ENCODE measurements around the gene ANKRD11.
A peak's percentile ranks its signal among the peaks of the same experiment; 100 is the strongest.

The ANKRD11 gene

DNA sequence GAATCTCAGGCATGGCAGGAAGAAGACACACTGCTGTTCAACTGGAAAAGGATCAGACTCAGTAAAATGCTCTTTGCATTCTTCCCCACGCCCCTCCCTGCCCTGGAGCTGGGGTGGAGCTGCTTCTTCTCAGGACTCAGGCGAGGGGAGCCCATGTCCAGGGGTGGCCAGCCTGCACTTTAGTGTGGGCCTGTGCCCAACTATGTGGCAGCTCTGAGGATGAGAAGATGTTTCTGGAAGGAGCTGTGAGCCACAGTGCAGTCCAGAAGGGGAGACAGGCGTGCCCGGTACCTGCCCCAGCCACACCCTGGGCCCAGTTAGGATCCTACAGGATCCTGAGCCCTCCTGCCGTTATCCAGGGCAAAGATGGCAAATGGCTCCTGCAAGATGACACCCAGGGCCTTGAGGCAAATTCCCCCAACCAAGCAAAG is 120.3 kb downstream of the ANKRD11 start:
- Histone ChIP-seq H3K79me2 (ENCODE audit: control insufficient read depth, insufficient read depth, low read length) (peaks cover 96% of the 10 kb centered on the region), H4K5ac (ENCODE audit: low read length) (no peak overlapping the region), H3K36me3 (ENCODE audit: control insufficient read depth, insufficient read depth, low read length) (no peaks in the 10 kb centered on the region), H3K9ac (ENCODE audit: low read length) (no peak overlapping the region), H2BK120ac (ENCODE audit: low read depth, low read length) (no peak overlapping the region), H3K79me1 (ENCODE audit: low read length) (peaks cover 43% of the 10 kb centered on the region), H2BK15ac (replicated peaks; ENCODE audit: low read depth) (no peak overlapping the region), H3K4me3 (ENCODE audit: low read length) (no peak overlapping the region), H3K27ac (ENCODE audit: low read depth, low read length) (no peak overlapping the region), H3K4me1 (ENCODE audit: control insufficient read depth, low read depth, low read length) (peaks cover 2% of the 10 kb centered on the region), H3K18ac (ENCODE audit: low read length) (no peak overlapping the region), H3K4me2 (ENCODE audit: low read length) (no peak overlapping the region), H3K23ac (ENCODE audit: low read length) (no peak overlapping the region), H2AK5ac (ENCODE audit: low read length) (no peak overlapping the region), H4K8ac (ENCODE audit: low read depth, low read length) (no peak overlapping the region), H3K4ac (ENCODE audit: low read depth, low read length) (no peak overlapping the region), H3K27me3 (ENCODE audit: insufficient read depth, low read length, poor library complexity) (no peaks in the 10 kb centered on the region), H3K56ac (ENCODE audit: low read length) (no peak overlapping the region), H2BK5ac (ENCODE audit: low read length) (no peak overlapping the region)
- no CpG with 5 or more reads among the region's 5 CpGs for WGBS (ENCODE audit: extremely low coverage, insufficient coverage, low lambda C conversion rate)
- peak; percentile 37 for DNase-seq

DNA sequence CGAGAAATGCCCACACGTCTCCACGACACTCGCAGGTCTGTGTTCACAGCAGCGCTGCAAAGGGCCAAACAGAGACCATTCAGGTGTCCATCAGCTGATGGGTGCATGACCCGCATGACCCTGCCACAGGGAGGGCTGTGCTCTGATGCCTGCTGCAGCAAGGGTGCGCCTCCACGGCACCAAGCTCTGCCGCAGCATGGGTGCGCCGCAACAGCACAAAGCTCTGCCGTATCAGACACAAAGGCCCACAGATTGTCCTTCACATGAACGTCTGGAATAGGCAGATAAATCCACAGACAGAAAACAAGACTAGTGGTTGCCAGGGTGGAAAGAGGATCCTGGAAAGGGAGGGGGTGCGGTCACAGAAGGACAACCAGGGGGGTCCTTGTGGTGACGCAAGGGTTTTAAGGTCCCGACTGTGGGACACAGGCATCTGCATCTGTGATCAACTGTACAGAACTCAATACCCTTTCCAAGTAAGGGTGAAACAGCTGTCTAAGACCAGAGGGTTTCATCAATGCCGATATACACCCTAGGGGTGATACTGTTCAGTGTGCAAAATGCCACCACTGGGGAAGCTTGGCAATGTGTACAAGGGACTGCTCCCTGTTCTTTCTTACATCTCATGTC is 121.0 kb downstream of the ANKRD11 start:
- Histone ChIP-seq H3K23ac (ENCODE audit: low read length) (no peak overlapping the region), H3K56ac (ENCODE audit: low read length) (no peak overlapping the region), H2BK120ac (ENCODE audit: low read depth, low read length) (no peak overlapping the region), H3K27ac (ENCODE audit: low read depth, low read length) (no peak overlapping the region), H3K4me3 (ENCODE audit: low read length) (no peak overlapping the region), H3K4ac (ENCODE audit: low read depth, low read length) (no peak overlapping the region), H2BK5ac (ENCODE audit: low read length) (no peak overlapping the region), H3K4me1 (ENCODE audit: control insufficient read depth, low read depth, low read length) (peaks cover 2% of the 10 kb centered on the region), H3K36me3 (ENCODE audit: control insufficient read depth, insufficient read depth, low read length) (no peaks in the 10 kb centered on the region), H2BK15ac (replicated peaks; ENCODE audit: low read depth) (no peak overlapping the region), H3K9ac (ENCODE audit: low read length) (no peak overlapping the region), H4K5ac (ENCODE audit: low read length) (no peak overlapping the region), H3K79me1 (ENCODE audit: low read length) (peaks cover 43% of the 10 kb centered on the region), H3K18ac (ENCODE audit: low read length) (no peak overlapping the region), H2AK5ac (ENCODE audit: low read length) (no peak overlapping the region), H3K4me2 (ENCODE audit: low read length) (no peak overlapping the region), H3K79me2 (ENCODE audit: control insufficient read depth, insufficient read depth, low read length) (peaks cover 97% of the 10 kb centered on the region), H3K27me3 (ENCODE audit: insufficient read depth, low read length, poor library complexity) (no peaks in the 10 kb centered on the region), H4K8ac (ENCODE audit: low read depth, low read length) (no peak overlapping the region)
- DNase-seq: no peak
- WGBS (ENCODE audit: extremely low coverage, insufficient coverage, low lambda C conversion rate): no CpG with 5 or more reads among the region's 17 CpGs

DNA sequence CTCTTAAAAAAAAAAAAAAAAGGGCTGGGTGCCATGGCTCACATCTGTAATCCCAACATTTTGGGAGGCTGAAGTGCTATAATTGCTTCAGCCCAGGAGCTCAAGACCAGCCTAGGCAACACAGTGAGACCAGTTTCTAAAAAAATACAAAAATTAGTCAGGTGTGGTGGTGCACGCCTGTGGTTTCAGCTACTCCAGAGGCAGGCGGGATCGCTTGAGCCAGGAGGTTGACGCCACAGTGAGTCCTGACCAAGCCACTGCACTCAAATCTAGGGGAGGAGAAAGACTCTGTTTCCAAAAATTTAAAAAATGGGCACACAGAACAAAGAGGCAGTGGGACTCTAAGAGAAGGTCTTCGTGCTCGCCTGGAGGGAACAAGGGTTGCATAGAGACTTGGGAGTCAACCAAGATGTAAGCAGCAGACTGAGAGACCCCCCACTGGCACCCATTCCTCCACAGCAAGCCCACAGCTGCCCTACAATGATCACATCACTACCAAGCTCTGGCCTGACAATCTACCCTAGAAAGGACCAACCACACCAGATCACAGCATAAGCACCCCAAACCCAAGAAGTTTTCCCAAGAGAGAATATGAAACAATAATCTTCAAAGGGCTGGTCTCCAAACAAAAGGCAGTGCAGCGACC is 121.6 kb downstream of the ANKRD11 start:
- Histone ChIP-seq H3K79me2 (ENCODE audit: control insufficient read depth, insufficient read depth, low read length) (peaks cover 98% of the 10 kb centered on the region), H3K4me3 (ENCODE audit: low read length) (no peak overlapping the region), H3K27me3 (ENCODE audit: insufficient read depth, low read length, poor library complexity) (no peaks in the 10 kb centered on the region), H3K27ac (ENCODE audit: low read depth, low read length) (no peak overlapping the region), H3K56ac (ENCODE audit: low read length) (no peak overlapping the region), H2BK15ac (replicated peaks; ENCODE audit: low read depth) (no peak overlapping the region), H3K4me2 (ENCODE audit: low read length) (no peak overlapping the region), H4K5ac (ENCODE audit: low read length) (no peak overlapping the region), H3K23ac (ENCODE audit: low read length) (no peak overlapping the region), H2BK5ac (ENCODE audit: low read length) (no peak overlapping the region), H3K4ac (ENCODE audit: low read depth, low read length) (no peak overlapping the region), H4K8ac (ENCODE audit: low read depth, low read length) (no peak overlapping the region), H3K9ac (ENCODE audit: low read length) (no peak overlapping the region), H3K18ac (ENCODE audit: low read length) (no peak overlapping the region), H3K36me3 (ENCODE audit: control insufficient read depth, insufficient read depth, low read length) (no peaks in the 10 kb centered on the region), H3K79me1 (ENCODE audit: low read length) (peaks cover 43% of the 10 kb centered on the region), H2AK5ac (ENCODE audit: low read length) (no peak overlapping the region), H2BK120ac (ENCODE audit: low read depth, low read length) (no peak overlapping the region), H3K4me1 (ENCODE audit: control insufficient read depth, low read depth, low read length) (peaks cover 2% of the 10 kb centered on the region)
- no peak for DNase-seq
- WGBS (ENCODE audit: extremely low coverage, insufficient coverage, low lambda C conversion rate): no CpG with 5 or more reads among the region's 7 CpGs

- Histone ChIP-seq H3K4me1 (ENCODE audit: control insufficient read depth, low read depth, low read length) (peaks cover 2% of the 10 kb centered on the region), H2BK5ac (ENCODE audit: low read length) (no peak overlapping the region), H3K4me3 (ENCODE audit: low read length) (no peak overlapping the region), H3K27ac (ENCODE audit: low read depth, low read length) (no peak overlapping the region), H3K36me3 (ENCODE audit: control insufficient read depth, insufficient read depth, low read length) (no peaks in the 10 kb centered on the region), H3K56ac (ENCODE audit: low read length) (no peak overlapping the region), H3K4ac (ENCODE audit: low read depth, low read length) (no peak overlapping the region), H3K27me3 (ENCODE audit: insufficient read depth, low read length, poor library complexity) (no peaks in the 10 kb centered on the region), H3K23ac (ENCODE audit: low read length) (peak overlapping the region; percentile 31), H3K9ac (ENCODE audit: low read length) (no peak overlapping the region), H2BK120ac (ENCODE audit: low read depth, low read length) (no peak overlapping the region), H3K79me2 (ENCODE audit: control insufficient read depth, insufficient read depth, low read length) (peaks cover 94% of the 10 kb centered on the region), H3K18ac (ENCODE audit: low read length) (no peak overlapping the region), H2AK5ac (ENCODE audit: low read length) (no peak overlapping the region), H4K8ac (ENCODE audit: low read depth, low read length) (no peak overlapping the region), H3K4me2 (ENCODE audit: low read length) (no peak overlapping the region), H4K5ac (ENCODE audit: low read length) (no peak overlapping the region), H2BK15ac (replicated peaks; ENCODE audit: low read depth) (no peak overlapping the region), H3K79me1 (ENCODE audit: low read length) (peaks cover 38% of the 10 kb centered on the region)
- no CpG with 5 or more reads among the region's 7 CpGs for WGBS (ENCODE audit: extremely low coverage, insufficient coverage, low lambda C conversion rate)
- DNase-seq: no peak
These were observed 122.8 kb downstream of the ANKRD11 start for GRCh38 chr16:89367538-89367915.

GRCh38 chr16:89366561-89367537 is 123.5 kb downstream of the ANKRD11 start:
- Histone ChIP-seq H2BK5ac (ENCODE audit: low read length) (no peak overlapping the region), H3K4ac (ENCODE audit: low read depth, low read length) (no peak overlapping the region), H2AK5ac (ENCODE audit: low read length) (no peak overlapping the region), H2BK15ac (replicated peaks; ENCODE audit: low read depth) (no peak overlapping the region), H2BK120ac (ENCODE audit: low read depth, low read length) (no peak overlapping the region), H3K4me2 (ENCODE audit: low read length) (no peak overlapping the region), H3K9ac (ENCODE audit: low read length) (no peak overlapping the region), H3K4me1 (ENCODE audit: control insufficient read depth, low read depth, low read length) (peaks cover 4% of the 10 kb centered on the region), H4K8ac (ENCODE audit: low read depth, low read length) (no peak overlapping the region), H3K79me1 (ENCODE audit: low read length) (peaks cover 37% of the 10 kb centered on the region), H3K23ac (ENCODE audit: low read length) (peak overlapping the region; percentile 31), H3K27me3 (ENCODE audit: insufficient read depth, low read length, poor library complexity) (no peaks in the 10 kb centered on the region), H3K79me2 (ENCODE audit: control insufficient read depth, insufficient read depth, low read length) (peaks cover 93% of the 10 kb centered on the region), H3K36me3 (ENCODE audit: control insufficient read depth, insufficient read depth, low read length) (no peaks in the 10 kb centered on the region), H4K5ac (ENCODE audit: low read length) (no peak overlapping the region), H3K27ac (ENCODE audit: low read depth, low read length) (no peak overlapping the region), H3K18ac (ENCODE audit: low read length) (no peak overlapping the region), H3K4me3 (ENCODE audit: low read length) (no peak overlapping the region), H3K56ac (ENCODE audit: low read length) (no peak overlapping the region)
- DNase-seq: no peak
- WGBS (ENCODE audit: extremely low coverage, insufficient coverage, low lambda C conversion rate): no CpG with 5 or more reads among the region's 37 CpGs
